B cell (primary cell): ENCODE measurements around the gene POLR1G.

Experiments
- EZH2 ChIP-seq: IDR thresholded peaks from 2 replicates; pipeline ENCODE4 v1.6.1; 2012; ENCODE audit warnings: borderline replicate concordance, low read depth, mild to moderate bottlenecking, moderate library complexity, low read length; ENCODE audit not compliant: insufficient read depth, poor library complexity, severe bottlenecking
- TF ChIP-seq, protein P1 (sequence below): fragments of 200-600 bp; IDR thresholded peaks from one replicate; pipeline ENCODE4 v1.8.0; 2022; ENCODE audit warnings: antibody characterized with exemption, mild to moderate bottlenecking

- TF ChIP-seq EZH2 = no peak
- TF ChIP-seq, protein P1, sequence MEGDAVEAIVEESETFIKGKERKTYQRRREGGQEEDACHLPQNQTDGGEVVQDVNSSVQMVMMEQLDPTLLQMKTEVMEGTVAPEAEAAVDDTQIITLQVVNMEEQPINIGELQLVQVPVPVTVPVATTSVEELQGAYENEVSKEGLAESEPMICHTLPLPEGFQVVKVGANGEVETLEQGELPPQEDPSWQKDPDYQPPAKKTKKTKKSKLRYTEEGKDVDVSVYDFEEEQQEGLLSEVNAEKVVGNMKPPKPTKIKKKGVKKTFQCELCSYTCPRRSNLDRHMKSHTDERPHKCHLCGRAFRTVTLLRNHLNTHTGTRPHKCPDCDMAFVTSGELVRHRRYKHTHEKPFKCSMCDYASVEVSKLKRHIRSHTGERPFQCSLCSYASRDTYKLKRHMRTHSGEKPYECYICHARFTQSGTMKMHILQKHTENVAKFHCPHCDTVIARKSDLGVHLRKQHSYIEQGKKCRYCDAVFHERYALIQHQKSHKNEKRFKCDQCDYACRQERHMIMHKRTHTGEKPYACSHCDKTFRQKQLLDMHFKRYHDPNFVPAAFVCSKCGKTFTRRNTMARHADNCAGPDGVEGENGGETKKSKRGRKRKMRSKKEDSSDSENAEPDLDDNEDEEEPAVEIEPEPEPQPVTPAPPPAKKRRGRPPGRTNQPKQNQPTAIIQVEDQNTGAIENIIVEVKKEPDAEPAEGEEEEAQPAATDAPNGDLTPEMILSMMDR = no peak
Observed at GRCh38 chr19:45413497-45413896, 7.1 kb downstream of the POLR1G start.
